ENCODE results near the gene METAP1.
"Not testable (repeated sequence)": the region's sequence is repeated elsewhere in the genome, so short reads cannot be mapped to it uniquely, and the experiment has no call there.

METAP1 gene

GRCh38 chr4:99109286-99109685, 113.8 kb downstream of the METAP1 start:
- H3K9me3 ChIP-seq (ENCODE audit: control insufficient read depth in 2 of 2, low read length in 2 of 2); H3K27me3 ChIP-seq (ENCODE audit: control insufficient read depth in 2 of 2, insufficient read depth in 2 of 2, low read length in 2 of 2); H3K9ac ChIP-seq (ENCODE audit: low read depth in 1 of 2, low read length in 2 of 2); H3K36me3 ChIP-seq (ENCODE audit: control insufficient read depth in 2 of 2, insufficient read depth in 2 of 2, low read length in 2 of 2); H3K4me1 ChIP-seq (ENCODE audit: control insufficient read depth in 2 of 2, insufficient read depth in 2 of 2, low read length in 2 of 2); H3K4me3 ChIP-seq (ENCODE audit: low read length in 2 of 2); H3K27ac ChIP-seq (ENCODE audit: low read depth in 2 of 2, low read length in 2 of 2): not testable (repeated sequence)
